GM20000 (cell line): ENCODE measurements around the gene RFPL3.

Source experiments
- DNase-seq: peaks from one replicate; pipeline ENCODE4 v3.0.0; 2012; ENCODE audit warnings: low spot score
- CTCF ChIP-seq: IDR thresholded peaks from 2 replicates; pipeline ENCODE4 v1.5.1; 2012; ENCODE audit warnings: mild to moderate bottlenecking, control low read depth; ENCODE audit errors: extremely low read depth, missing control alignments

Gene RFPL3

DNA sequence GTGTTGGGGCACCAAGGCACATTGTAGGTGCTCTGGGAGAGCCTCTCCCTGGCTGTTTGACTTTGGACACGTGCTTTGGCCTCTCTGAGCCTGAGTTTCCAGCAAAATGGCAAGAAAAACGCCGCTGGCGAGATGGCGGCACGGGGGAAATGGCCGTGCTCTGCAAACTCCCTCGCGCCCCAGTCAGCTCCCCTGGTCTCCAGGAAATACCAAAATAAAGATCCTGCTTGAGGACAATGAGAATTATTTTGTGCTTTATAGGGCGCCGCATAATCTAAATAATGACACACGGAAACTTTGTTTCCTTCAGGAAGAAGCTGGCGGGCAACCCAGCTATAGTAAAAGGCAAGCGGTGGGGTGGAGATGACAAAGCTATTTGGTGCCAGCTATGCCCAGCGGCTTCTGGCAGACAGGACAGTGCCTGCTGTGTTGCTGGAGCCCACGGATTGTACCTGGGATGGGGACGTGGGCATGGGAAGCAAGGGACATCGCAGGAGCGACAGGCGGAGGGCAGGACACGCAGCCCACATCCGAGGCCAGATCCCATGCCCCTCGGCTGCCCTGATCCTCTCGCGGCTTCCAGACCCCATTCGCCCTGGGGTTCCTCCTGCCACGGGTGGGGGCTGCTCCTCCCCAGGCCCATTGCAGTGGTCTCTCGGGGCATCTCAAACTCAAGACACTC lies 26.3 kb upstream of the RFPL3 start:
- TF ChIP-seq CTCF = no peak
- DNase-seq = no peak

DNA sequence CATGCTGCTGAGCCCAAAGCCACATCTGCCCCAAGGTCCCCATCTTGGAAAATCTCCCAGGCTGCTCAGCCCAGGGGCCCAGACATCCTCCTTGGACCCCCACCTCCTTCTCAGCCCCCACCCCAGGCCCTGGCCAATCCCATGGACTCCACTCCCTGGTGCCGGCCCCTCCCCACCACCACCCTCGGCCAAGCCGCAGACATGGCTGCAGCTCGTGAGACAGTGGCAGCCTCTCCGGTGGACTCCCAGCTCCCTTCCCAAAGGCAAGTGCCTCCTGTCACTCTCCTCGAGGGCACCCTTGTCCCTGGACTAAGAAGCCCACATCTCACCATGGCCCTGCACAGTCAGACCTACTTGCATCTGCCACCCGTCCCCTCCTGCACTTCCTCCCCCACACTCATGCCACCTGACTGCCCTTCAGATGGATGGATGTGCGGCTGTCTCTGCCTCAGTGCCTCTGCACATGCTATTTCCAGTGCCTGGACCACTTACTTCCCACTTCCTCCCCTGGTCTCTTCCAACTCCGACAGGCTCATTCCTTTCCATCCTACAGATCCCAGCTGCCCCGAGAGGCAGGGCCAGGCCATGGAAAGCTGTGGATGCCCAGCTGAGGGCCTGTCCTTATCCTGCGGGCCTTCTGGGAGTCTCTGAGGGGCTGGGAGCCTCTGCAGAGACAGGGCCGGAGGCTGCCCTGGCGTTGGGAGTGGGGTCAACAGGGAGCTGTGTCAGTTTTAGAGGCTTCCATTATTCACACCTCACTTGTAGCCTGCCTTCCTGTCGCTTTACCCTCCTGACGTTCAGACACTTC lies 25.5 kb upstream of the RFPL3 start:
- no peak for TF ChIP-seq CTCF
- DNase-seq = no peak

DNA sequence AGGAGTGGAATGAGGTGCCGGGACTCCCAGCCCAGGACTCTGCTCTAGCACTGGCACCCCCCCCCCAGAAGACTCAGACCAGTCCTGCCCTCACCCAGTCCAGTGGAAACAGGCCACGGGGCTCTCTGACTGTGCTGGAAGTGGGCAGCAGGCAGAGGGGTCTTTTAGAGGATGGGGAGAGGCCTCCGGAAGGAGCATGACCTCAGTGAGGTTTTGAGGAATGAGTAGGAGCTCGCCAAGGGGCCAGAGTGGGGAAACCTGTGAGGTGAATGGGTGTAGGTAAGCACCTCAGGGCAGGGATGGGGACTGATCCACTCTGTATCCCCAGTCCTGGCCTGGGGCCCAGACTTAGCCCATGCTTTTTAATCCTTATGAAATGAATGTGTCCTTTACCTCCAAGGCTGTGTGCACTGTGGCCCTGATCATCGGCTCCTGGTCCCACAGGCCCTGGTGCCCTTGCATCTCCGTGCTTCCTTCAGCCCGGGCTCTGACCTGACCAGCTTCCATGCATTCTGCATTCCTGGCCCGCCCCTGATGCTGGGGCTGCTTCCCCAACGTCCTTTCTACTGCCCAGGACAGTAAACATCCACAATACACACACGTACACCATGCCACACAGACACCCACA lies 24.4 kb upstream of the RFPL3 start:
- TF ChIP-seq CTCF = no peak
- no peak for DNase-seq

DNA sequence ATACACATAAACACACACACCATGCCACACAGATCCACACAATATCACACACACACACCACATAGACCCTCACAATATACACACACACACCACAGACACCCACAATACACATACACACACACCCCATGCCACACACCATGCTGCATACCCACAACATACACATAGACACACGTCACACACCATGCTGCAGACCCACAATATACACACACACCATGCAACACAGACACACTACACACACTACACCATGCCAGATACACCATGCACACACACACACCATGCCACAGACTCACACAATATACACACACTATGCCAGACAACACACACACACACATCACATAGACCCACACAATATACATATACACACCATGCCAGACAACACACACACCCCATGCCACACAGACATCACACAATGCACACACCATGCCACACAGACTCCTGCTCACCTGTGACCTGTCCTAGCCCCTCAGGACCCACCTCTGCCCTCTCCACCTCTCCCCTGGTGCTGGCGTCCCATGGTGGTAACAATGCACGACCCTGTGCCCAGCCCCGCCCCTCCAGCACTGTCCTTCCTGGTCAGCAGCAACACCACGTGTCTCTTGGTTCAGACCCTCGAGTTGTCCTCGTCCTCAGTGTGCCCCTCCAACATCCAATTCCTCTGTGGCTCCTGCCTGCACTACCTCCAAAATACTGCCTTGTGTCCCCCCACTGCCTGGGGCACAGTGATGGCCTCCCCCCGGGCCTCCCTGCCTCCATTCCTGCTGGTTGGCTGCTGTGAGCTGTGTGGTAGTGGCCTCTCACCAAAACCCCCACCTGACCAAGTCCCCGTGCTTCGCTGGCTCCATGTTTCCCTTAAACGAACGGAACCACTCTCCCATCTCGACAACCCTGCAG lies 23.7 kb upstream of the RFPL3 start:
- no peak for TF ChIP-seq CTCF
- no peak for DNase-seq

DNA sequence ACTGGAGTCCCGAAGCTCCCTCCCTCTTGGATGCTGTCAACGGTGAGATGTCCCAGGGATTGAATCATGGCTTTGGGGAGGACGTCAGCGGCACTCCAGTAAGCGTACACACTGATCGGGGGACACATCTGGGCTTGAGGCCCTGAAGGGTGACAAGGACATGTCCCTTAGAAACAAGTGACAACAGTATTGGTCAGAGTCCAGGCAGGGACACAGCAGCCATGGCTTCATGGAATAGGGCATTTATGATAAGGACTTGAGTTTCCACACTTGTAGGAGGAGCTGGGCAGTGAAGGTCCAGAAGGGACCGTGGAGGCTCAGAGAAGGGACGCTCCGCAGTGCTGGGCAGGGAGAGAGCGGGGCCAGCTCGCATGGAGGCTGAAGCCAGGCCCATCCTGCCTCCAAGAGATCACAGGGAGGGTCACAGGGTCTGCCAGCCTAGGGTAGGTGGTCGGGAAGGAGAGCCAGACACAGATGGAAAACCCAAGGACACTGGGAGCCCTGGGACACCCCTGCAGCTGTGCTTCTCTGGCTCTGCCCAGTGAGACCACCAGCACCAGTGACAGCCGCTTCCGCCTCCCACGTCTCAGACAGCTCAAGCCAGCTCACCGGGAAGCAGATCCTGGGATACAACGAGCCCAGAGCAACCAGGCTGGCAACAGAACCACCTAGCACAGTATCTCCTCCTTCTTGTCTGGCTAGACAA lies 22.9 kb upstream of the RFPL3 start:
- no peak for TF ChIP-seq CTCF

DNA sequence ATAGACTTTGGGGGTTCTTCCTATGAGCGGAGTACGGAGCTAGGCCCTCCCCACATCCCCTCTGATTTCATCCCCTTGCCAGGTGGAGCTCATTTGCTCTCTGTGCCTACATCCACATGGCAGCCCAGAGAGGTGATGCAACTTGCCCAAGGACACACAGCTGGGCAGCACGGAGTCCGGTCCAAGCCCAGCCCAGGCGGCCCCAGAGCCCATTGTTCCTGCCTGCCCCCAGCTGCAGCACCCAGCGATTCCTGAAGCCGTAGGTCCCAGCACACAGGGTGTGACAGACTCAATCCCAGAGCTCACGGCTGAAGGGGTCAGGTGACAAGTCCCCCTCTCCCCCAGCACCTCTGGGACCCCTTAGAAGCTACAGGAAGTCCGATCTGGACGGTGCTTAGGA lies 22.2 kb upstream of the RFPL3 start:
- no peak for TF ChIP-seq CTCF
- DNase-seq = no peak

More for the DNA sequence above, 22.9 kb upstream of the RFPL3 start:
- DNase-seq = no peak
